ENCODE data around the gene CPTP.

Gene CPTP

DNA sequence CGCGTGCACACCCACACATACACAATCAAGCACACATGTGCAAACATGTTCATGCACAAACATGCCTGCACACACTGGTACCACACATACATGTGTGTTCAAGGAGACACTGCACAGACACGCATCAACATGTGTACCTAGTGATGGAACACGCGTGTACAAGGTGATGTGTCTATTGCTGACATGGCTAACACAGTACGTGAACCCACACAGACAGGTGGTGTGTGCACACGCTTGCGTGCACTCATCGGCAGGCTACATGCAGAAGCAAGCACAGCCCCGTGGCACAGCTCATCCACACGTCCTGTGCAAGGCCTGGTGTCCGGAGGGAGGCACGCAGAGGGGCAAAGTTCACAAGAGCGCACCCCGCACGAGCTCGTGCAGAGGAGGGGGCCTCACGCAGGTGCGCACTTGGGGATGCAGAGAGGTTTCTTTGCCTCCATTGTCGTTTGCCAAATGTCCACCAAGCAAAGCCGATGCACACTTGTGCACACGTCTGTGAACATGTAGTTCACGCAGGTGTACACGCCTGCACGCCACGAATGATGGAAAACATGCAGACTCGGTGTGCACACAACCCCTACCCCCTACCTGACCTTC is 17.8 kb upstream of the CPTP start:
- Histone ChIP-seq H3K27ac (ENCODE audit: low read length) (peak overlapping the region; percentile 67), H3K9me3 (ENCODE audit: insufficient read depth, low read length, severe bottlenecking) (no peaks in the 10 kb centered on the region), H3K27me3 (ENCODE audit: insufficient read depth, low read length, poor library complexity) (no peaks in the 10 kb centered on the region), H3K9ac (ENCODE audit: low read depth, low read length) (peak overlapping the region; percentile 96), H3K4me2 (ENCODE audit: insufficient read depth, low read length) (peak overlapping the region; percentile 76), H4K20me1 (ENCODE audit: insufficient read depth, low read length) (peaks cover 60% of the 10 kb centered on the region), H2AFZ (ENCODE audit: low read depth, low read length) (peak overlapping the region; percentile 64; the same call in 1 of the 2 replicates), H3K79me2 (ENCODE audit: insufficient read depth, low read length) (peaks cover 63% of the 10 kb centered on the region), H3K4me1 (ENCODE audit: insufficient read depth, low read length) (peaks cover 46% of the 10 kb centered on the region), H3K4me3 (ENCODE audit: low read depth in 1 of 2, low read length in 2 of 2) (peak overlapping the region; percentile 91 to 96; a peak in 3 of 4 replicates), H3K36me3 (ENCODE audit: insufficient read depth, low read length) (peaks cover 30% of the 10 kb centered on the region)
- TF ChIP-seq EZH2 (IDR thresholded peaks at IDR 0.05; ENCODE audit: borderline replicate concordance, low read depth, low read length, severe bottlenecking), result no peak
- TF ChIP-seq, protein P1, sequence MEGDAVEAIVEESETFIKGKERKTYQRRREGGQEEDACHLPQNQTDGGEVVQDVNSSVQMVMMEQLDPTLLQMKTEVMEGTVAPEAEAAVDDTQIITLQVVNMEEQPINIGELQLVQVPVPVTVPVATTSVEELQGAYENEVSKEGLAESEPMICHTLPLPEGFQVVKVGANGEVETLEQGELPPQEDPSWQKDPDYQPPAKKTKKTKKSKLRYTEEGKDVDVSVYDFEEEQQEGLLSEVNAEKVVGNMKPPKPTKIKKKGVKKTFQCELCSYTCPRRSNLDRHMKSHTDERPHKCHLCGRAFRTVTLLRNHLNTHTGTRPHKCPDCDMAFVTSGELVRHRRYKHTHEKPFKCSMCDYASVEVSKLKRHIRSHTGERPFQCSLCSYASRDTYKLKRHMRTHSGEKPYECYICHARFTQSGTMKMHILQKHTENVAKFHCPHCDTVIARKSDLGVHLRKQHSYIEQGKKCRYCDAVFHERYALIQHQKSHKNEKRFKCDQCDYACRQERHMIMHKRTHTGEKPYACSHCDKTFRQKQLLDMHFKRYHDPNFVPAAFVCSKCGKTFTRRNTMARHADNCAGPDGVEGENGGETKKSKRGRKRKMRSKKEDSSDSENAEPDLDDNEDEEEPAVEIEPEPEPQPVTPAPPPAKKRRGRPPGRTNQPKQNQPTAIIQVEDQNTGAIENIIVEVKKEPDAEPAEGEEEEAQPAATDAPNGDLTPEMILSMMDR (IDR thresholded peaks at IDR 0.05; ENCODE audit: borderline replicate concordance, extremely low read depth, low read length, poor library complexity, severe bottlenecking), result no peak
- DNase-seq, result no peak
- no peak for ATAC-seq (ENCODE audit: insufficient read depth, low read depth)

DNA sequence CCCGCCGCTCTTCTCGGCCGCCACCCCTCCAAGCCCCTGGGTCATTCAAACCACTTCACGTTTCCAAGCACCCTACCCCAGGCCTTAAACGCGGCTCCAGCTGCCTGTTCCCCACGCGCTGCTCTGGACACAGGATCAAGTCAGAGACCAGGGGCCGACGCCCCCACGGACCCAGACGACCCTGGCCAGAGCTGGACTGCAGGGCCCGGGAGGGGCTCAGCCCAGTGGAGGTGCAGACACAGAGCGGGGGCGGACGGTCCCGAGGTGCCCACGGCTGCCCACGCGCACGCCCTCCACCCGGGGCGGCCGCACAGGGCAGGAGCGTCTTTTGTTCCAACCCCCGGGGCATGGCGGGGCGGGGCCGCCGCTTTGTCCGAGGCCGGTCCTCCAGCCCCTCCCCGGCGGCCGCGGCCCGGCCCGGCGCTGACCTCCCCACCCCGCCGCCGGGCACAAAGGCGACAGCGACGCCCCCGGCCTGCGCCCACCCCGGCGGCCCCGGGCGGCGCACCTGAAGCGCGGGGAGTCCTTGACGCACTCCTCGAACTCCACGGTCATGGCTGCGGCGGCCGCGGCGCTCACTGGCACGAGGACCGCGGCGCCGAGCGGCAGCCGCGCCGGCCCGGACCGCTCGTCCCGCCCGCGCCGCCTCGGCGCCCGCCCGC is 17.2 kb upstream of the CPTP start:
- H3K4me3 ChIP-seq (ENCODE audit: low read depth in 1 of 2, low read length in 2 of 2), result peak overlapping the region; percentile 91 to 96
- no peaks in the 10 kb centered on the region for H3K9me3 ChIP-seq (ENCODE audit: insufficient read depth, low read length, severe bottlenecking)
- peak overlapping the region; percentile 76 for H3K4me2 ChIP-seq (ENCODE audit: insufficient read depth, low read length)
- peak overlapping the region; percentile 67 for H3K27ac ChIP-seq (ENCODE audit: low read length)
- peaks cover 56% of the 10 kb centered on the region for H4K20me1 ChIP-seq (ENCODE audit: insufficient read depth, low read length)
- DNase-seq (no peak), ATAC-seq (ENCODE audit: insufficient read depth, low read depth) (no peak)
- H3K79me2 ChIP-seq (ENCODE audit: insufficient read depth, low read length), result peaks cover 65% of the 10 kb centered on the region
- no peak for TF ChIP-seq EZH2 (IDR thresholded peaks at IDR 0.05; ENCODE audit: borderline replicate concordance, low read depth, low read length, severe bottlenecking)
- TF ChIP-seq, protein P1 (IDR thresholded peaks at IDR 0.05; ENCODE audit: borderline replicate concordance, extremely low read depth, low read length, poor library complexity, severe bottlenecking), result no peak
- peak overlapping the region; percentile 96 for H3K9ac ChIP-seq (ENCODE audit: low read depth, low read length)
- no peaks in the 10 kb centered on the region for H3K27me3 ChIP-seq (ENCODE audit: insufficient read depth, low read length, poor library complexity)
- peak overlapping the region; percentile 64 for H2AFZ ChIP-seq (ENCODE audit: low read depth, low read length)
- H3K36me3 ChIP-seq (ENCODE audit: insufficient read depth, low read length), result peaks cover 36% of the 10 kb centered on the region
- peaks cover 46% of the 10 kb centered on the region for H3K4me1 ChIP-seq (ENCODE audit: insufficient read depth, low read length)

DNA sequence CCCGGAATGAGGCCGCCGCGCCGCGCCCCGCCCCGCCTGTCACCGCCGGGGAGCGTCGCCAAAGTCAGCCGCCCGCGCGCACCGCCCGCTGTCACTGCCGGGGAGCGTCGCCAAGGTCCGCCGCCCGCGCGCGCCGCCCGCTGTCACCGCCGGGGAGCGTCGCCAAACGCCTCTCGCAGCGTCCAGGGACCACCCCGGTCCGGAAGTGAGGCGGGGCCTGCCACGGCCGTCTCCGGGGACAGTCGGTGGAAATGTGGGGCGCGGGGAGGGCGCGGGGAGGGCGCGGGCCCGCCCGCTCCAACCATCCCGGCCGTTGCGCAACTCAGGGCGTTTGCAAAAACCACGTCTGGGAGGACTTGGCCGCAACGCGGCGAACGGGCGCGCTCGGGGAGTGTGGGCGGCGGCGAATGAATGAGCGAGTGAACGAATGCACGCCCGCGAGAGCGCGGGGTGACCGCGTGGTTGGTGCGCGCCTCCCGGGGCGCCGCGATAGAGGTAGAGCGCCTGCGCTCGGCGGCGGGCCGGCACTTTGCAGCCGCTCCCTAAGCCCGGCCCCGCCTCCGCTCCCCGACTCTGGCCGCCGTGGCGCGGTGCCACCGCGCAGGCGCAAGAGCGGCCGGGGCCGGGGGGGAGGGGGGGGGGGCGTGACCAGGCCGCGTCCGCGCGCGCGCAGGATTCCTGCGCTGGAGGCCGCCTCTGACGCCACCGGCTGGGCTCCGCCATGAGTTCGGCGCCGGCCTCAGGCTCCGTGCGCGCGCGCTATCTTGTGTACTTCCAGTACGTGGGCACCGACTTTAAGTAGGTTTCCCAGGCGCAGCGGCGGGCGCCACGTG is 16.5 kb upstream of the CPTP start, which contains the start of the genes ACAP3 and PUSL1:
Gene ACAP3, minus strand, starts transcription at position 8 of the 833 bp plus-strand sequence. CDS start 115 bp downstream, outside the sequence.
Gene PUSL1, plus strand, starts transcription at position 675 of the 833 bp plus-strand sequence. Its CDS starts 47 bp downstream, at position 722.
- H3K9ac ChIP-seq (ENCODE audit: low read depth, low read length), result peak within 1 kb of the TSS; percentile 96
- H3K4me1 ChIP-seq (ENCODE audit: insufficient read depth, low read length), result peaks cover 46% of the 10 kb centered on the region
- H3K27me3 ChIP-seq (ENCODE audit: insufficient read depth, low read length, poor library complexity), result no peaks in the 10 kb centered on the region
- peak within 1 kb of the TSS; percentile 86 for H3K27ac ChIP-seq (ENCODE audit: low read length)
- ATAC-seq (ENCODE audit: insufficient read depth, low read depth) (peak; percentile 72), DNase-seq (peak; percentile 91)
- H3K4me2 ChIP-seq (ENCODE audit: insufficient read depth, low read length), result peak within 1 kb of the TSS; percentile 76
- TF ChIP-seq, protein P1 (IDR thresholded peaks at IDR 0.05; ENCODE audit: borderline replicate concordance, extremely low read depth, low read length, poor library complexity, severe bottlenecking), result no peak
- peak within 1 kb of the TSS; percentile 87 for H2AFZ ChIP-seq (ENCODE audit: low read depth, low read length)
- H3K9me3 ChIP-seq (ENCODE audit: insufficient read depth, low read length, severe bottlenecking), result no peaks in the 10 kb centered on the region
- H3K4me3 ChIP-seq (ENCODE audit: low read depth in 1 of 2, low read length in 2 of 2), result peak within 1 kb of the TSS; percentile 91 to 96
- peaks cover 44% of the 10 kb centered on the region for H3K36me3 ChIP-seq (ENCODE audit: insufficient read depth, low read length)
- H3K79me2 ChIP-seq (ENCODE audit: insufficient read depth, low read length), result peaks cover 70% of the 10 kb centered on the region
- peaks cover 57% of the 10 kb centered on the region for H4K20me1 ChIP-seq (ENCODE audit: insufficient read depth, low read length)

All from DND-41 (cell line).